HG03039 (cell line): Measurements from ENCODE around the gene LDLRAD4.

Experiments used
- ATAC-seq: cut with Tn5 transposase; IDR thresholded peaks from one replicate; pipeline ENCODE4 v1.9.1; 2021; ENCODE audit warnings: mild to moderate bottlenecking, moderate library complexity; ENCODE audit not compliant: unreplicated experiment

Gene LDLRAD4

DNA sequence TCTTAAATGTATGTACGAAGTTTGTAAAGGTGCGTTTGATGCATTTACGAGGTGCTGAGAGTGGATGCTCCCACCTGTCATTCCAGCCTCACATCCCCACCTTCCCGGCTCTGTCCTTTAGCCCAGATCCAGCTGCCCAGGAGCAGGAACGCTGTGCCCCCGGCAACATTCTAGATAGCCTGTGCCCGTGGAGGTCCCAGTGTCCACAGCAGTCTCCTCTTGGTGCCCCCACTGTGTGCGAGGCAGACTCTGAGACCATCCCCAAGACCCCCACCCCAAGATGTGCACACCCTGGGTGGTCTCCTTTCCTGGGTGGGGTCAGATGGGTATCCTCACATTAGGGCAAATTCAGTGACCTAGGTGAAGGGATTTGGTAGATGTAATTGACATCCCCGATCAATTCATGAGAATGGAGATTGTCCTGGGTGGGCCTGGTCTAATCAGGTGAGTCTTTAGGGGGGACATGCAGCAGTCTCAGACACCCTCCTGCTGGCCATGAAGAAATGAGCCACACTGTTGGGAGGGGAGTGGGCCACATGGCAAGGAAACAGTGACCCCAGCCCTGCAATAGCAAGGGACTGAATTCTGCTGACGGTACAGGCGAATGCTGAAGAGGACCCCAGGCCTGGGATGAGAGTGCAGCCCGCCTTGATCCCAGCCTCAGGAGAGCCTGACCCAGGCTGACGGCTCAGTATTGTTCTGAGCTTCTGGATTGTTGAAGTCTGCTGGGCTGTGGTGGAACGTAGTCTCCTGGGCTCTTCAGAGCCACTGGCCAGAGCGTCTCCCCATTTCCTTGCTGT is 304.5 kb downstream of the LDLRAD4 start:
- no peak for ATAC-seq

DNA sequence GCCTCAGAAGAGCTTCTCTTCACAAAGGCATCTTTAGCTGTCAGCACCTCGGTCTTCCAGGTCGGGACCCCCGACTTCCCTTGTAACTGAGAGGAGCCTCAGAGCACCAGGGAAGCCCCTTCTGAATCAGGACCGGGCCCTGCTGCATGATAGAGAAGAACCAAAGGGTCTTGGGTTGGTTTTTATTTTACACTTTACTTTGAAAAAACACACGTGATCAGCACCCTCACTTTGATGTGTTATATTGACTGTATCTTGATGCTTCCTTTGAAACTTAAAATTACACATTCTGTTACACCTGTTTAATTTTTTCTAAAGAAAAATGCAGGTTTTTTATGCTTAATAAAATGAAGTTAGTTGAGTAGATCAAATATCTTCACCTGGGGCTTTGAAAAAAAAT is 305.5 kb downstream of the LDLRAD4 start:
- no peak for ATAC-seq

DNA sequence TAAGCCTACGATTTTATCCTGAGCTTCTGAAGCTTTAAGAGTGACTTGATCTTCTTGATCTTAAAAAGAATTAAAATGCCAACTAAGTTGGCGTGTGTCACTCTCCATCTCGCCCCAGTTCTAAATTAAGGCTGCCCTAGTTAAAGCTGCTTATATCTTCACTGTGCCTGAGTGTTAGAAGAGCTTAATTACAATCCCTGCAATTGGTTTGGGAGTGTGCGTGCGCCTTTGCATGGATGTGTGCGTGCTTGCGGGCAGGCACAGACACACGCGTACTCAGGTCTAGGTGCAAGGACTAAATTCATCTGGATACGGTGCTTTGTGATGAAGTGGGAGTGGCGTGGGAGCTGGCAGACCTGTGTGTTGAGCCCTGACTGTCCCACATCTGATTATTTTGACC is 306.3 kb downstream of the LDLRAD4 start:
- ATAC-seq, result no peak

DNA sequence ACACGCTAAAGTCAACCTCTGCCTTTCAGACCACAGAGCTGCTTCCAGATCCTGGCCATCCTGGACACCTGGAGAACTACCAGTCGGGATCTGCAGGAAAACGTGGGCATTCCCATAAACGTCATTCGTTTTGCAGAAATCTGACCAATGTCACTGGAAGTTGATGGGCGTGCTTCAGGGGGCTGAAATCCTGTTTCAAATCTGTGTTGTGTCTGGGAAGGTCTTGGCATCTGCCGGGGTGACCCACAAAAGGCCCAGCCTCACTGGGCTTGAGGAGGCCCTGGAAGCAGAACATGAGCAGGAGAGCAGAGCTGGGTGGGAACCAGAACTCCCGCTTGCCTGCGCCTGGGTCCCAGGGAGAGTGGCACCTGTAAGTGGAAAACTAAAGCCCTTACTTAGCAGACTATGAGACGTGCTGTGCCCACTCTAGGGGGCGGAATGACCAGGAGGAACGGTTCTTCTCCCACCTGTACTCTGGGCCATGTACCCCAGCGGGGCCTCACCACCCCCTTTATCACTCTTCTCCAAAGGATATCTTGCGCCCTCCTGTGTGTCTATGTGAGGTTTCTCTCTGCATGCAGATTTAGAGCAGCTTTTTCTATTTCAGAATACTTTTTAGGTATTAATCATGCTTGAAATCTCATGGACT is 306.9 kb downstream of the LDLRAD4 start:
- ATAC-seq, result no peak

DNA sequence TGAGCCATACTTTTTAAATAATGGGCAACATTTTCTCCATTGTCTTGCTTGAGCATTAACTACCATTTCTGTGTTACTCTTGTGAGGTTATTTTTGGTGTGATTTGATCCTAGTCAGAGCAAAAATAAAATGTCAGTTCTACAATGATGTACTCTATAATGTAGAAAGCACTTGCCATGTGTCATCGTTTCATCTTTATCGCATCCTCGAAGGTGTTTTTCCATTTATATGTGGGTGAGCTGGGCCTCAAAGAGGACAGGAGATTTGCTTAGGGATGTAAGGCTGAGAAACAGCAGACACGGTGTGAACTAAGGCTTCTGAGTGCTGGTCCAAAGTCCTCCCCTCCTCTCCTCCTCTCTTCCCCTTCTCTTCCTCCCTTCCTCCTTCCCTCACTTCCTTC is 308.0 kb downstream of the LDLRAD4 start:
- no peak for ATAC-seq

DNA sequence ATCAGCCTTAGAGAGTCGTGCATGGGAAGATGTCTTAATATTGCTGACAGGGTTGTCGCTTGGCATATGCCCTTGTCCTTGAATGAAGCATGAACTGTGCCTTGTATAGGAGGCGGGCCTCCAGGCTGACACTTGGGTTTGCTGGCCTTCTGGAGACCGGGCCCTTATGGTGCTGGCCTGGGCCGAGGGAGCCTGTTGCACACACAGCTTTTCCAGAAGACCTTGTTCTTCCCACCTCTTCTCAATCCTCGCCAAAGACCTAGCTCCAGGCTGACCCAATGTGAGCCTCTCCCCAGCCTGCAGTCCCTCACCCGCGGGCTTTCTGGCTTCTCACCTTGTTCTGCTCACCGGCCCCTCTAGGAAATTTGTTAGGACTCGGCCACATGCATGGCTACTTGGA is 308.7 kb downstream of the LDLRAD4 start:
- no peak for ATAC-seq

DNA sequence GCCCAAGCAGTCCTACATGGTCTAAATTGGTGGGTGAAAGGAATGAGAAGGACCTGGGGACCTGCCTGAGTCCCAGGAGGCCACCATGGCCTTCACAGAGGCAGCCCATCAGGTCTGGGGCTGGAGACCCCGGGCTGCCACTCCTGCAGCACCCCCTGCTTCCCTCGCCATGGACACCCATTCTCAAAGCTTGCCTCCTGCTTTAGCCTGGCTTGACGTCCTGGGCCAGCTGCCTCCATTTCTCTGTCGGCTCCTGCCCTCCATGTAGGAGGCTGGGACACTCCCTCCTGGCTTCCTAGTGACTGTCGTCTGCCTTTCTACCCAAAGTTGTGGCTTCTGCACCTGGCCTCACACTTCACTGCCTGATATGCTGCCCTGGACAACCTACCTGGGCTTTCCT is 309.2 kb downstream of the LDLRAD4 start:
- ATAC-seq, result no peak

DNA sequence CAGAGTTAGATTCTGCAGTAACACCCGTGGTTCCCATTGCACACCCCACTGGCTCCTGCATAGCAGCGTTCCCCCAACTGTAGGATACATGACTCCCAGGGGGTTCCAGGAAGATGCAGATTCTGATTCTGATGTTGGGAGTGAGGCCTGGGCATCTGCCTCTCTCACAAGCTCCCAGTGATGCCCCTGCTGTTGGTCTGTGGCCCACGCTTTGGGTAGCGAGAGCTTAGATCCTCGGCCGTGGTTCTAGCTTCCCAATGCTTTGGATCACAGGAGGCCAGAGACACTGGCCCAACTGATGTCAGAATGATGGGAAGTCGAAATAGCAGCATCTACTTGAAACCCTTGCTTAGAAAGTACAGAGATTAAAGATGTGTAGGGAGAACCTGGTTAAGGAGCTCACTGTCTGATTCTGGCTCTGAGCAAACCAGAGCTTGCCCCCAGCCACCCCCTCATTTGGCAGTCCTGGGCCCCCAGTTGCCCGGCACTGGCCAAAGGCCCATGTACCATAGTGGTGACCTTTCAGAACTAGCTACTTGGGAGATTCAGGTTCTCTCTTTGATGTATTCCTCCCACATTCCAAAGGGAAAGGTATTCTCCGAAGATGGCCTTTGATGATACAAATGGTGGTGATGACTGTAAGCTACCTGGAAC is 310.3 kb downstream of the LDLRAD4 start:
- no peak for ATAC-seq

DNA sequence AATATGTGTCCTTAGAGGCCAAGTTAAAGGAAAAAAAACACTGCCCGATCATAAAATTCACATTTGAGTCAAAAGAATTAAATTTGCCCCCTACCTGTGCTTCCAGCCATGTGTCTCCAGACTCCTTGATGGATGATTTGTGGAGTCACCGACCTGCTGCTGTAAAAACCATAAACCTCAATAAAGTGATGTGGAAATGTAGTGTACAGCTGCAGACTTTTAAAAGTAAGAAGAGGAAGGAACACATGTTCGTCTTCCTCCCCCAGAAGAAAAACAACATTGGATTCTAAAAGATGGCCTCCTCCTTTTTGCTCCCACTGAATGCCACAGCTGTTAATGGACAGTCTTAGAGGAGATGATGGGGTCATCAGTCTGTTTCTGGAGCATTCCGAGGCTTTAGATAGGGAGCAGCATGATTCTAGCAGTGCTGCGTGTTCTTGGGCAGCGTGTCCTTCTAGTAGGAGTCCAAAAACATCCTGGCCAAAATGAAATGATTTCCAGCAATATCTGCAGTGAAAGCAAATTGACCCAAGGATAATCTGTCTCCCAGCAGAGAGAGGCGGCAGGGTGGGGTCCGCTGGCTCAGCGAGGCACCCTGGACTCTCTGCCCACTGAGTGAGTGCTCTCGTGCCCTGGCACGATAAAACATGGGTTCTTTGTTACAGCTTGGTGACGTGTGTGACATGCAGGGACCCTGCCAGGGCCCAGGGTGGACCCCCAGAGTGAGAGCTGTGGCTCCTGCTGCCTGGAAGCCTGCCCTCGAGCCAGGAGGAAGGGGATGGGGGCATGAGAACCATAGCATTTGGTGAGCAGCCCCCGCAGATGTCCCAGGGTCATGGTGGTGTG is 311.7 kb downstream of the LDLRAD4 start:
- no peak for ATAC-seq

DNA sequence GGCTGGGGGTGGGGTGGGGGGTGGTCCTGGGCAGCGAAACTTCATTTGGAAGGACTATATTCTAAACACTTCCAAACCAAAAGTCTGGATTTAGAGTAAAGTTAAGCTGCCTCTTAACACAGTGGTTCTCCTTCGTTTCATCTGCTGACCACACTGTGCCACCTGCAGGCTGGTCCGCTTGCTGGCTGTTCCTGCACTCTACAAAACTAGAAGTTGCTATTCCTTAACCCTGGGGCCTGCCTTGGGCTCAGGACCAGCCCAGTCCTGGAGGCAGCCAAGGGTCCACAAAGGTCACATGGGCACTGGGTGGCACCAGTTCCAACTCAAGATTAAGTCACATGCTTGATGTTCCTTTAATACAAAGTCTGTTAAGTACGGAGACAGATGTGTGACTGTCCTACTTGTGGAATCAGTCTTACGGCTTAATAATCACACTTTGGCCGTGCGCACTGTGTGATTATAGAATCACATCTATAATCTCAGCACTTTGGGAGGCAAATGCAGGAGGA is 312.4 kb downstream of the LDLRAD4 start:
- no peak for ATAC-seq

DNA sequence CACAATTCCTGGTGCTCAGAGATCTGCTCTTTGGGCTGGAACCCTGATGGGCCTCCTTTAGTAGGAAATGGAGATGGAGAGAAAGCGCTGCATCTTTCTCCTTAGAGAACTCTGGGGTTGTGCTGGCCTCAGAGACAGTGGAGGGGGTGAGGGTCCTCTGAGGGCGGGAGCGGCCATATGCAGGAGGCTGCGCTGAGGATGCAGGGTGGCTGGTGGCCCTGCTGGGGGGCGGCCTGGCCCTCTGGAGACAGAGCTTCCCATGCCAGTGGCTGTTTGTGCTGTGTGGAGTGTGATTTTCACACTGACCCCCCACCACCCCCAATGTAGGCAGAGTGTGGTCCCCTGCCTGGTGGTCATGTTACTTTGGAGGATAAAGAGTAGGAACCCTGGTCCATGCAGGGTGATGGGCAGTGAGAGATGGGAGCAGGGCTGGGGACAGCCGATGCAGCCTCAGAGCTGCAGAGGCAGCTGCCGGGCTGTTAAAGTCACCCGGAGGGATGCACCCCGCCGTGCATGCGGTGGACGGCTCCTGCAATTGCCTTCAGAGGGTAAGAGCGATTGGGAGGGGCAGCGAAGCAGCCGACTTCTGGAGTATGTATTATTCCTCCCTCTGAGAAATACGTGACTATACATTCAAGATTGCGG is 313.2 kb downstream of the LDLRAD4 start:
- no peak for ATAC-seq

DNA sequence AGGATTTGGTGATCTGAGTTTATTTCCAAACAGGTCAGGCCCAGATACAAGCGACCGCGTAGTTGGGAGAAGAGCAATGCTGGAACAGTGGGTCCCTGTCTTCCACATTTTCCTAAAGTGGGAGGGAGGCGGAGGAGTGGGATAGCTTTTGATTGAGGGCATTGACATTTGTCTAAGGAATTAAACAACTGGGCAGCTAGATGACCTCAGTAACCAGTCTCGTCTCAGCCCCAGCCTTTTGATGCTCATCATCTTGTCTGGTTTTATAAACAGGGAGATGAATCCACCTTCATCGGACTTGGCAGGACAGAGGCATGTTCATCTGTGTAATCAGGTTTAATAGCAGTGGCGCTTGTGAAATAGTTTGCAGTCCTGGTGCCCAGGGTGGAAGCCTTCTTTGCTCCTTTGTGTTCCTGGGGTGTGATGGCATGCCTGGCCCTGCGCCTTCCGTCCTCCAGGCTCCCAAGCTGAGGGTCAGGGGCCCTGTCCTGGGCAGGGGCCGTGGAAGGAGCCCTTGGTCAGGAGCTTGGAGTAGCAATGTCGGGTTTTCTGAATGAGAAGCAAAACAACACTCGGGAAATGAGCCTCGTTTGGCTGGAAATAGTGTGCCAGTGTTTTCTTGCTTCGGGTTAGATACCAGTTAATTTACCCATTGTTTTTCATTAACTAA is 314.0 kb downstream of the LDLRAD4 start:
- no peak for ATAC-seq

DNA sequence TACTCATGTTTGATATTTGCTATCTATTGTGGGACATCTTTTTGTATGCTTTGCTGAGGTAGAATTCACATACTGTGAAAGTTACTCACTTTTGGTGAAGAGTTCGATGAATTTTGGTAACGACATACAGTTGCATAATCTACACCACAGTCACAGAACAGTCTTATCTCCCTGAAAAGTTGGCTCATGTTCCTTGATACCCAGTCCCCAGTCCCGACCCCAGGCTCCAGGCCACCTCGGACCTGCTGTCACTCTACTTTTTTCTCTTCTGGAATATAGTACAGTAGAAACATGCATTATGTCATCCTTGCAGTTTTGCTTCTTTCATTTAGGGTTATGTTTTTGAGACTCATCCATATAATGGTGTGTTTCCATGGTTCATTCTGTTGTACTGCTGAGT is 316.1 kb downstream of the LDLRAD4 start:
- ATAC-seq, result no peak

DNA sequence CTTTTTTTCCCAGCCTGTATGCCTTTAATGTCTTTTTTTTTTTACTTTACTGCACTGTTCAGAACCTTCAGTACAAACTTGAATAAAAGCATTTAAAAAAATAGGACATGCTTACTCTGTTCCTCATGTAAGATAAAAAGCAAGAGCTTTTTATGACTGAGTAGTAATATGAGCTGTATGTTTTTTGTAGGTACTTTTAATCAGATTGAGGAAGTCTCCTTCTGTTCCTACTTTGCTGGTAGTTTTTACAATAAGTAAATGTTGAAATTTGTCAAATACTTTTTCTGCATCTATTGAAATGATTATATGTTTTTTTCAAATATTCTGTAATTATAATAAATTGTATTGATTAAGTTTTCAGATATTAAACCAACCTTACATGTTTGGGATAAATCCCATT is 318.0 kb downstream of the LDLRAD4 start:
- ATAC-seq, result no peak

DNA sequence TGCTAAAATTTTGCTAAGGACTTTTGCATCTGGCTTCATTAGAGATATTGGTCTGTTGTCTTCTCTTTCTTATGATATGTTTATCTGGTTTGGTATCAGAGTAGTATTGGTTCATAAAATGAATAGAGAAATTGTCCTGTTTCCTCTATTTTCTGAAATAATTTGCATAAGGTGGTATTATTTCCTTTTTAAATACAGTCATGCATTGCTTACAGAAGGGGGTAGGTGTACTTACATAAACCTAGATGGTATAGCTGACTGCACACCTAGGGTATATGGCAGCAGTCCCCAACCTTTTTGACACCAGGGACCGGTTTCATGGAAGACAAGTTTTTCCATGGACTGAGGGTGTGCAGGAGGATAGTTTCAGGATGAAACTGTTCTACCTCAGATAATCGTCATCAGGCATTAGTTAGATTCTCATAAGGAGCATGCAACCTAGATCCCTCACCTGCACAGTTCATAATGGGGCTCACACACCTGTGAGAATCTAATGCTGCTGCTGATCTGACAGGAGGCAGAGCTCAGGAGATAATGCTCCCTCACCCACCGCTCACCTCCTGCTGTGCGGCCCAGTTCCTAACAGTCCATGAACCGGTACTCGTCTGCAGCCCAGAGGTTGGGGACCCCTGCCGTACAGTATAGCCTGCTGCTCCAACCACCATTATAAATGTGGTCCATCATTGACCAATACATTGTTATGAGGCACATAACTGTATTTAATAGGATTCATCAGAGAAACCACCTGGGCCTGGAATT is 318.6 kb downstream of the LDLRAD4 start:
- ATAC-seq, result no peak

DNA sequence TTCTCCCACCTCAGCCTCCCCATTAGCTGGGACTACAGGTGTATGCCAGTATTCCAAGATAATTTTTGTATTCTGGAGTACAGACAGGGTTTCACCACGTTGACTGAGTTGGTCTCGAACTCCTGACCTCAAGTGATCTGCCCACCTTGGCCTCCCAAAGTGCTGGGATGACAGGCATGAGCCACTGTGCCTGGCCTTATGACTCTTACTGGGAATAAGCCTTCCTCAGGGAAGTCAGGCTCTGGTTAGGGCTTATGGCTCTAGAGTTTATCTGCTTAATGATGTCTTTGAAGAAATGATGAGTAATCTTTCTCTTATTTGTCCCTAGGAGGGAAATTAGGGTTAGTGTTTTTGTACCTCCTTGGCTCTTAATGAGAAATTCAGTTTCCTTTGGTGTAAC is 320.1 kb downstream of the LDLRAD4 start:
- ATAC-seq, result no peak

DNA sequence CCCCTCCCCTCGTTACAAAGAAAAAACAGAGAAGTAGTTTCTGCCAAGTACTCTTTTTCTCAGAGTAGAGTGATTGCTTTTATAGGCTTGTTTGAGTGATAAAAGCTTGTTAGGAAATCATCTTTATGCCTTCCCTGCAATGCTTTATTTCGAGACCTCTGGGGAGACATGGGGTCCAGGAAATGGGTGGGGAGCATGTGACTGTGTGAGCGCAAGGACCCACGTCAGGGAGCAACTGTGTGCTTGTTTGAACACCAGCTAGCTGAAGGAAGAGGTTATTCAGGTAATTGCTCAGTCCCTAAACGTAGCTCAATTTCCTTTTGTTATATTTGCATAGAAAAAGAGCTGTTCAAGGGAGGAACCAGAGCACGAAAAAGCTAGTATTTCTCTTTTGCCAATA is 320.5 kb downstream of the LDLRAD4 start:
- ATAC-seq, result no peak

DNA sequence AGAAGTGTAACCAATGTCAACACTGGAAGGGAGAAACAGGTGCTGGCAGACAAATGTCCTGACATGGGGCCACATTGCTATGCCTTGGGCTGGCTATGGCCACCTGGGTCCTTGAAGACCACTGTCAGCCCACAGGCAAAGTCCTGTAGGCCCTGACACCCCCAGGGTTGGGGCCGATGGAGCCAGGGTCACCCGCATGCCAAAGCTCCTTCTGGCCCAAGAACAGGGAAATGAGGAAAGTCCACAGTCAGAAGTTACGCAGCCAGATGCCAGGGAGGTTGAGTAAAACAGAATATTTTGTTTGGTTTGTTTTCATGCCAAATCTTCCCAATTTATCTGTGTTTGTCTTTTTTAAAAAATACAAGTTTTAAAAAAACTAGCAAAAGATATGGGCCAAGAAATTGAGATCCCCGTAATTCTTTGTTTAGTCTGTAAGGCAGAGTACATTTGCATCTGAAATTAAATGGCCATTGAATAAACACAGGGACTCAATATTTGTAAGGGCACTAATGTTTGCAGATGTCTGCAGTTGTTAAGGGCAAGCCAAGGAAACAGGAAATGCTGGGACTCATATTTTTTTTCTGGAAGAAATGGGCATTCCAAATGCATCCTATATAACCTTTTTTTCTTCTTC is 321.4 kb downstream of the LDLRAD4 start:
- no peak for ATAC-seq
